H9 (cell line): ENCODE data around the gene ARFIP1. TPM values are rescaled to one million over a fixed set of nuclear protein-coding genes. Genes with fewer than 3 reads are reported as not detected.

ENCODE experiments used
- DNase-seq: peaks from one replicate; pipeline ENCODE4 v3.0.0-alpha.2; 2017
- H2AFZ ChIP-seq: one replicate; pipeline ENCODE4 v1.6.1; 2013; ENCODE audit warnings: mild to moderate bottlenecking, low read length, control low read depth, moderate library complexity
- H2AK5ac ChIP-seq: 2 replicates; pipeline ENCODE4 v1.6.1; 2013; ENCODE audit warnings: low read length, control low read depth, mixed read lengths; ENCODE audit not compliant: insufficient read length
- H2BK120ac ChIP-seq: one replicate; pipeline ENCODE4 v1.6.1; 2013; ENCODE audit warnings: low read depth, mild to moderate bottlenecking, low read length, control low read depth, inconsistent platforms; ENCODE audit not compliant: poor library complexity, severe bottlenecking
- H2BK12ac ChIP-seq: 2 replicates; pipeline ENCODE4 v1.6.1; 2013; ENCODE audit warnings: low read length, control low read depth, mixed read lengths, low read depth; ENCODE audit not compliant: insufficient read length
- H2BK15ac ChIP-seq: 2 replicates; pipeline ENCODE4 v1.6.1; 2013; ENCODE audit warnings: low read depth, low read length, control low read depth
- H2BK20ac ChIP-seq: one replicate; pipeline ENCODE4 v1.6.1; 2013; ENCODE audit warnings: low read depth, mild to moderate bottlenecking, low read length, control low read depth, inconsistent platforms; ENCODE audit not compliant: poor library complexity, severe bottlenecking
- H2BK5ac ChIP-seq: 2 replicates; pipeline ENCODE4 v1.6.1; 2013; ENCODE audit warnings: low read length, control low read depth, mixed read lengths; ENCODE audit not compliant: insufficient read length
- H3K14ac ChIP-seq: 2 replicates; pipeline ENCODE4 v1.6.1; 2013; ENCODE audit warnings: low read length, control low read depth; ENCODE audit not compliant: insufficient read depth
- H3K18ac ChIP-seq: 2 replicates; pipeline ENCODE4 v1.6.1; 2013; ENCODE audit warnings: low read depth, mild to moderate bottlenecking, mixed read lengths, low read length, control low read depth; ENCODE audit not compliant: insufficient read length
- H3K23ac ChIP-seq: 2 replicates; pipeline ENCODE4 v1.6.1; 2013; ENCODE audit warnings: low read length, control low read depth, mixed read lengths, low read depth; ENCODE audit not compliant: insufficient read length
- H3K23me2 ChIP-seq: 2 replicates; pipeline ENCODE4 v1.6.1; 2013; ENCODE audit warnings: low read depth, mild to moderate bottlenecking, mixed read lengths, low read length, control low read depth; ENCODE audit not compliant: insufficient read length, poor library complexity, severe bottlenecking
- H3K27ac ChIP-seq: 2 replicates; pipeline ENCODE4 v1.5.1; 2013; ENCODE audit warnings: low read length, control low read depth, mixed read lengths, low read depth; ENCODE audit not compliant: insufficient read length
- H3K27me3 ChIP-seq: 2 replicates; pipeline ENCODE4 v1.6.1; 2013; ENCODE audit warnings: low read length, control low read depth, inconsistent platforms; ENCODE audit not compliant: insufficient read depth
- H3K4ac ChIP-seq: 2 replicates; pipeline ENCODE4 v1.6.1; 2013; ENCODE audit warnings: low read depth, mild to moderate bottlenecking, control low read depth, inconsistent platforms, low read length, moderate library complexity
- H3K4me1 ChIP-seq: 2 replicates; pipeline ENCODE4 v1.6.1; 2013; ENCODE audit warnings: low read length, control low read depth, inconsistent platforms; ENCODE audit not compliant: insufficient read depth
- H3K4me2 ChIP-seq: 2 replicates; pipeline ENCODE4 v1.6.1; 2013; ENCODE audit warnings: low read length, control low read depth, mixed read lengths; ENCODE audit not compliant: insufficient read length, insufficient read depth
- H3K56ac ChIP-seq: 2 replicates; pipeline ENCODE4 v1.6.1; 2013; ENCODE audit warnings: low read depth, mild to moderate bottlenecking, mixed read lengths, low read length, control low read depth; ENCODE audit not compliant: insufficient read length
- H3K79me1 ChIP-seq: 2 replicates; pipeline ENCODE4 v1.6.1; 2013; ENCODE audit warnings: low read depth, mild to moderate bottlenecking, moderate library complexity, low read length, control low read depth, inconsistent platforms; ENCODE audit not compliant: insufficient read depth, poor library complexity, severe bottlenecking
- H3K79me2 ChIP-seq: 2 replicates; pipeline ENCODE4 v1.6.1; 2013; ENCODE audit warnings: low read length, control low read depth, inconsistent platforms; ENCODE audit not compliant: insufficient read depth
- H3K9ac ChIP-seq: 2 replicates; pipeline ENCODE4 v1.6.1; 2013; ENCODE audit warnings: low read length, control low read depth, mixed read lengths; ENCODE audit not compliant: insufficient read length; ENCODE audit errors: extremely low read depth
- H3K9me3 ChIP-seq: one replicate; pipeline ENCODE4 v1.6.1; 2013; ENCODE audit warnings: low read depth, low read length, inconsistent platforms; ENCODE audit not compliant: control insufficient read depth
- H3T11ph ChIP-seq: one replicate; pipeline ENCODE4 v1.6.1; 2013; ENCODE audit warnings: mild to moderate bottlenecking, low read length, control low read depth, inconsistent platforms
- H4K20me1 ChIP-seq: one replicate; pipeline ENCODE4 v1.6.1; 2013; ENCODE audit not compliant: control insufficient read depth, insufficient read length, insufficient read depth
- H4K5ac ChIP-seq: 2 replicates; pipeline ENCODE4 v1.6.1; 2013; ENCODE audit warnings: low read depth, mild to moderate bottlenecking, mixed read lengths, low read length, control low read depth; ENCODE audit not compliant: insufficient read length
- H4K8ac ChIP-seq: replicated peaks from 2 replicates; pipeline ENCODE4 v1.6.1; 2013; ENCODE audit warnings: low read length, control low read depth, mixed read lengths, low read depth; ENCODE audit not compliant: insufficient read length
- H4K91ac ChIP-seq: 2 replicates; pipeline ENCODE4 v1.6.1; 2013; ENCODE audit warnings: low read depth, mild to moderate bottlenecking, moderate library complexity, mixed read lengths, low read length, control low read depth; ENCODE audit not compliant: insufficient read length
- H3K27ac Mint-ChIP-seq, 3 experiments: 2 replicates in 2 of 3; 3 replicates in 1 of 3; pipeline ENCODE4 v1.8.0; 2020 to 2021; ENCODE audit warnings: mixed read lengths in 3 of 3, mild to moderate bottlenecking in 1 of 3, moderate library complexity in 1 of 3
- H3K27me3 Mint-ChIP-seq: 2 replicates; pipeline ENCODE4 v1.8.0; 2021; ENCODE audit warnings: low read depth, mild to moderate bottlenecking, moderate library complexity, mixed read lengths
- H3K36me3 Mint-ChIP-seq, 3 experiments: 2 replicates in 2 of 3; 3 replicates in 1 of 3; pipeline ENCODE4 v1.8.0; 2020 to 2021; ENCODE audit warnings: low read depth in 3 of 3, mixed read lengths in 3 of 3; ENCODE audit not compliant: insufficient read depth in 1 of 3
- H3K4me1 Mint-ChIP-seq, 2 experiments: 2 replicates each; pipeline ENCODE4 v1.8.0; 2020; ENCODE audit warnings: mixed read lengths in 2 of 2
- H3K4me3 Mint-ChIP-seq, 2 experiments: 2 replicates in 1 of 2; 3 replicates in 1 of 2; pipeline ENCODE4 v1.8.0; 2020 to 2021; ENCODE audit warnings: mild to moderate bottlenecking in 2 of 2, mixed read lengths in 2 of 2, moderate library complexity in 1 of 2
- H3K9me3 Mint-ChIP-seq, 2 experiments: 2 replicates in 1 of 2; 3 replicates in 1 of 2; pipeline ENCODE4 v1.8.0; 2020; ENCODE audit warnings: mild to moderate bottlenecking in 2 of 2, mixed read lengths in 2 of 2, moderate library complexity in 1 of 2
- CTCF ChIP-seq: fragments of 200-600 bp; sonication (generic); conservative IDR thresholded peaks from 3 replicates; pipeline ENCODE4 v1.8.0; 2021; ENCODE audit warnings: antibody characterized with exemption, mild to moderate bottlenecking
- WGBS: extraction: QIAGEN DNeasy Blood & Tissue Kit; methylation state at CpG from one replicate; pipeline ENCODE4 v1.1.7; 2013; ENCODE audit warnings: missing lambda C conversion rate, low lambda C conversion rate, mixed read lengths; ENCODE audit not compliant: insufficient read length; ENCODE audit errors: extremely low coverage; 5-methylcytosine and 5-hydroxymethylcytosine counted together
- total RNA-seq: library from RNA; stranded (reverse); gene quantifications from 2 replicates; pipeline ENCODE4 v1.2.1, GENCODE V29; 2021

Gene ARFIP1
- total RNA-seq, 1 experiment from 2014 or later = 30.8 TPM

DNA sequence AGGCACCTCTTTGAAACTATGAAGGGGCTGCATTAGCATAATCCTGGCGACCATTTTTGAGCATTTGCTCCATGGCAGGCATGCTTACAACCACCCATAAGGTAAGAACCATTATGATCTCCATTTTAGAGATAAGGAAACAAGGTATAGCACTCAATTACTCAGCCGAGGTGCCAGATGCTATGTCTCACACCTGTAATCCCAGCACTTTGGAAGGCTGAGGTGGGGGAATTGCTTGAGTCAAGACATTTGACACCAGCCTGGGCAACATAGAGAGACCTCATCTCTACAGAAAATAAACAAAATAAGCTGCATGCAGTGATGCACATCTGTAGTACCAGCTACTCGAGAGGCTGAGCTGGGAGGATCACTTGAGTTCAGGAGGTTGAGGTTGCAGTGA lies 43.8 kb upstream of the ARFIP1 start:
- no peak overlapping the region for H2BK120ac ChIP-seq
- H3K14ac ChIP-seq = no peak overlapping the region
- no peak overlapping the region for H2AK5ac ChIP-seq
- no peak overlapping the region for H3K9ac ChIP-seq
- no peak for TF ChIP-seq CTCF
- H4K20me1 ChIP-seq = no peaks in the 10 kb centered on the region
- no peak for DNase-seq
- Mint-ChIP-seq H3K4me1 (peaks cover 21 to 24% of the 10 kb centered on the region in 2 experiments), H3K36me3 (no peaks in the 10 kb centered on the region), H3K27me3 (no peaks in the 10 kb centered on the region), H3K27ac (no peak overlapping the region; a peak in 1 of 7 replicates), H3K4me3 (no peak overlapping the region), H3K9me3 (no peaks in the 10 kb centered on the region)
- no peaks in the 10 kb centered on the region for H3K9me3 ChIP-seq
- no peak overlapping the region for H2BK15ac ChIP-seq
- WGBS = no CpG with 5 or more reads among the region's 3 CpGs
- no peak overlapping the region for H3K4me2 ChIP-seq
- no peak overlapping the region for H2AFZ ChIP-seq
- H2BK20ac ChIP-seq = no peak overlapping the region
- H4K5ac ChIP-seq = no peak overlapping the region
- H3K27me3 ChIP-seq = no peaks in the 10 kb centered on the region
- H3K4me1 ChIP-seq = no peaks in the 10 kb centered on the region
- H3K4ac ChIP-seq = no peak overlapping the region
- H3K23me2 ChIP-seq = no peaks in the 10 kb centered on the region
- no peak overlapping the region for H3K23ac ChIP-seq
- H3K56ac ChIP-seq = no peak overlapping the region
- no peak overlapping the region for H4K91ac ChIP-seq
- no peak overlapping the region for H3K27ac ChIP-seq
- no peak overlapping the region for H4K8ac ChIP-seq
- H3K79me2 ChIP-seq = no peaks in the 10 kb centered on the region
- H2BK5ac ChIP-seq = no peak overlapping the region
- H3K79me1 ChIP-seq = no peaks in the 10 kb centered on the region
- no peak overlapping the region for H3T11ph ChIP-seq
- H2BK12ac ChIP-seq = no peak overlapping the region
- H3K18ac ChIP-seq = no peak overlapping the region
